Stomach (tissue), 4 donors: ENCODE results near the gene MEG3.

Experiments
- CTCF ChIP-seq, 7 experiments: fragments of 450-650 bp in 4 of 7; fragments of 200-600 bp in 3 of 7; sonication (generic) in 3 of 7; IDR thresholded peaks; one replicate each; pipeline ENCODE4 v1.5.1; 2016 to 2019; ENCODE audit warnings: antibody characterized with exemption in 7 of 7, control low read depth in 2 of 7, mild to moderate bottlenecking in 1 of 7
- EP300 ChIP-seq: sonication (generic); formaldehyde crosslinking; IDR thresholded peaks from one replicate; pipeline ENCODE4 v1.6.1; 2017; ENCODE audit warnings: antibody characterized with exemption
- POLR2A ChIP-seq, 4 donors: fragments of 450-650 bp; IDR thresholded peaks; one replicate each; pipeline ENCODE4 v1.6.1; 2016; ENCODE audit warnings: antibody characterized with exemption in 4 of 4, control low read depth in 2 of 4, mild to moderate bottlenecking in 1 of 4, moderate library complexity in 1 of 4
- POLR2AphosphoS5 ChIP-seq, 3 donors: sonication (generic); formaldehyde crosslinking; IDR thresholded peaks; one replicate each; pipeline ENCODE4 v1.6.1; 2016; ENCODE audit warnings: antibody characterized with exemption in 3 of 3

GRCh38 chr14:100893760-100894159 lies 67.8 kb downstream of the MEG3 start:
- TF ChIP-seq CTCF (IDR thresholded peaks at IDR 0.05) (no peak), POLR2A (IDR thresholded peaks at IDR 0.05) (no peak), POLR2AphosphoS5 (IDR thresholded peaks at IDR 0.05) (no peak), EP300 (no peak)
